ENCODE data around the gene CD300E.

DNA sequence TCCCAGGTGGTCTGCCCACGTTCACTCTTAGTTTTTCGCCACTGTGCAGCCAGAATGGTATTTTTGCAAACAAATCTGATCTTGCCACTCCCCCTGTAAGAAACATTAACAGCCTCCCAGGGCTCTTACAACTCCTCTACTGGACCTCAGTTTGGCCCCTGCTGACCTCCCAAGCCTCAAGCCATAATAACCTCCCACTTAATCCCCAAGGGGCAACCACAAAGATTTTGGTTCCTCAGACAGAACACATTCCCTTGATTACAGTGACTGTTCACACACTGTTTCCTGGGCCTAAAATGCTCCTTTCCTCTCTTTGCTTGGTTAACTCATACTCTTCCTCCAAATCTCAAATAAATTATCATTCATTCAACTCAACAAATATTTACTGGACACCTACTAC is 21.5 kb upstream of the CD300E start:
- TF ChIP-seq, protein P1, sequence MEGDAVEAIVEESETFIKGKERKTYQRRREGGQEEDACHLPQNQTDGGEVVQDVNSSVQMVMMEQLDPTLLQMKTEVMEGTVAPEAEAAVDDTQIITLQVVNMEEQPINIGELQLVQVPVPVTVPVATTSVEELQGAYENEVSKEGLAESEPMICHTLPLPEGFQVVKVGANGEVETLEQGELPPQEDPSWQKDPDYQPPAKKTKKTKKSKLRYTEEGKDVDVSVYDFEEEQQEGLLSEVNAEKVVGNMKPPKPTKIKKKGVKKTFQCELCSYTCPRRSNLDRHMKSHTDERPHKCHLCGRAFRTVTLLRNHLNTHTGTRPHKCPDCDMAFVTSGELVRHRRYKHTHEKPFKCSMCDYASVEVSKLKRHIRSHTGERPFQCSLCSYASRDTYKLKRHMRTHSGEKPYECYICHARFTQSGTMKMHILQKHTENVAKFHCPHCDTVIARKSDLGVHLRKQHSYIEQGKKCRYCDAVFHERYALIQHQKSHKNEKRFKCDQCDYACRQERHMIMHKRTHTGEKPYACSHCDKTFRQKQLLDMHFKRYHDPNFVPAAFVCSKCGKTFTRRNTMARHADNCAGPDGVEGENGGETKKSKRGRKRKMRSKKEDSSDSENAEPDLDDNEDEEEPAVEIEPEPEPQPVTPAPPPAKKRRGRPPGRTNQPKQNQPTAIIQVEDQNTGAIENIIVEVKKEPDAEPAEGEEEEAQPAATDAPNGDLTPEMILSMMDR (IDR thresholded peaks at IDR 0.05) = no peak
- no peak for TF ChIP-seq POLR2A (IDR thresholded peaks at IDR 0.05)
